Right atrium auricular region (tissue), 2 donors: ENCODE measurements around the gene MAML2. TPM values are rescaled to one million over a fixed set of nuclear protein-coding genes. Genes with fewer than 3 reads are reported as not detected.

Experiments
- DNase-seq: peaks from one replicate; pipeline ENCODE4 v3.0.0-alpha.2; 2019; ENCODE audit warnings: low spot score
- H3K27ac ChIP-seq, 2 donors: fragments of 200-600 bp; sonication (generic); 1 replicate in 1 of 2; 2 replicates in 1 of 2; pipeline ENCODE4 v1.5.1; 2016 to 2019
- H3K27me3 ChIP-seq, 2 donors: fragments of 200-600 bp; sonication (generic); one replicate each; pipeline versions ENCODE4 v1.5.1 to v1.6.0; 2017 to 2019
- H3K36me3 ChIP-seq: fragments of 200-600 bp; sonication (generic); one replicate; pipeline ENCODE4 v1.5.1; 2016
- H3K4me1 ChIP-seq, 2 donors: fragments of 200-600 bp; sonication (generic); one replicate each; pipeline versions ENCODE4 v1.5.1 to v1.6.0; 2017 to 2019
- H3K4me3 ChIP-seq, 2 donors: fragments of 200-600 bp; sonication (generic); 1 replicate in 1 of 2; 2 replicates in 1 of 2; pipeline ENCODE4 v1.5.1; 2017 to 2019; ENCODE audit warnings: mild to moderate bottlenecking in 1 of 2, moderate library complexity in 1 of 2
- H3K9me3 ChIP-seq, 2 donors: fragments of 200-600 bp; sonication (generic); one replicate each; pipeline ENCODE4 v1.5.1; 2019
- CTCF ChIP-seq, 2 donors: fragments of 200-600 bp; sonication (generic); IDR thresholded peaks; one replicate each; pipeline ENCODE4 v1.5.1; 2019; ENCODE audit warnings: antibody characterized with exemption in 2 of 2
- total RNA-seq, 2 donors: library from RNA; depleted of rRNA; stranded (reverse); fragments of >200 nt; gene quantifications; one replicate each; pipeline ENCODE4 v1.1.0, GENCODE V29; 2016

Gene MAML2
- total RNA-seq, 2 donors from 2014 or later, result 7.6 to 16.6 TPM

GRCh38 chr11:96338910-96339705 lies 3.9 kb downstream of the MAML2 start:
- DNase-seq, result peak; percentile 66
- TF ChIP-seq CTCF (IDR thresholded peaks at IDR 0.05), result no peak
- peak overlapping the region; percentile 83 to 91 for H3K27ac ChIP-seq
- peaks cover 0 to 64% of the 10 kb centered on the region in 2 donors for H3K4me1 ChIP-seq
- no peaks in the 10 kb centered on the region for H3K36me3 ChIP-seq
- H3K4me3 ChIP-seq, result peak overlapping the region; percentile 69 to 71
- no peaks in the 10 kb centered on the region for H3K9me3 ChIP-seq
- H3K27me3 ChIP-seq, result no peaks in the 10 kb centered on the region

GRCh38 chr11:96337541-96338431 lies 5.2 kb downstream of the MAML2 start:
- H3K27me3 ChIP-seq, result no peaks in the 10 kb centered on the region
- TF ChIP-seq CTCF (IDR thresholded peaks at IDR 0.05), result no peak
- H3K9me3 ChIP-seq, result no peaks in the 10 kb centered on the region
- no peak for DNase-seq
- H3K36me3 ChIP-seq, result no peaks in the 10 kb centered on the region
- H3K4me1 ChIP-seq, result peaks cover 0 to 69% of the 10 kb centered on the region in 2 donors
- peak overlapping the region; percentile 83 to 91 for H3K27ac ChIP-seq
- peak overlapping the region in 1 of 2 donors; percentile 5 for H3K4me3 ChIP-seq

- no peak overlapping the region for H3K4me3 ChIP-seq
- H3K9me3 ChIP-seq, result no peaks in the 10 kb centered on the region
- H3K27me3 ChIP-seq, result no peaks in the 10 kb centered on the region
- H3K36me3 ChIP-seq, result no peaks in the 10 kb centered on the region
- no peak overlapping the region for H3K27ac ChIP-seq
- H3K4me1 ChIP-seq, result peaks cover 0 to 79% of the 10 kb centered on the region in 2 donors
- no peak for DNase-seq
- TF ChIP-seq CTCF (IDR thresholded peaks at IDR 0.05), result no peak
Measured at GRCh38 chr11:96335388-96335787, 7.6 kb downstream of the MAML2 start.

GRCh38 chr11:96334219-96334618 lies 8.8 kb downstream of the MAML2 start:
- H3K9me3 ChIP-seq, result no peaks in the 10 kb centered on the region
- no peak for TF ChIP-seq CTCF (IDR thresholded peaks at IDR 0.05)
- peaks cover 0 to 69% of the 10 kb centered on the region in 2 donors for H3K4me1 ChIP-seq
- H3K4me3 ChIP-seq, result no peak overlapping the region
- no peak for DNase-seq
- no peak overlapping the region for H3K27ac ChIP-seq
- H3K36me3 ChIP-seq, result no peaks in the 10 kb centered on the region
- no peaks in the 10 kb centered on the region for H3K27me3 ChIP-seq

- no peak overlapping the region for H3K4me3 ChIP-seq
- peak overlapping the region; percentile 15 to 50 for H3K27ac ChIP-seq
- no peaks in the 10 kb centered on the region for H3K36me3 ChIP-seq
- no peak for TF ChIP-seq CTCF (IDR thresholded peaks at IDR 0.05)
- no peak for DNase-seq
- H3K4me1 ChIP-seq, result peaks cover 0 to 60% of the 10 kb centered on the region in 2 donors
- no peaks in the 10 kb centered on the region for H3K27me3 ChIP-seq
- H3K9me3 ChIP-seq, result no peaks in the 10 kb centered on the region
Measured at GRCh38 chr11:96333191-96333719, 9.7 kb downstream of the MAML2 start.
